HG02571 (cell line): ENCODE results near the gene PAQR7.

Experiments used
- ATAC-seq: cut with Tn5 transposase; IDR thresholded peaks from one replicate; pipeline ENCODE4 v1.9.1; 2021; ENCODE audit warnings: mild to moderate bottlenecking, moderate library complexity; ENCODE audit not compliant: unreplicated experiment

PAQR7 gene, protein sequence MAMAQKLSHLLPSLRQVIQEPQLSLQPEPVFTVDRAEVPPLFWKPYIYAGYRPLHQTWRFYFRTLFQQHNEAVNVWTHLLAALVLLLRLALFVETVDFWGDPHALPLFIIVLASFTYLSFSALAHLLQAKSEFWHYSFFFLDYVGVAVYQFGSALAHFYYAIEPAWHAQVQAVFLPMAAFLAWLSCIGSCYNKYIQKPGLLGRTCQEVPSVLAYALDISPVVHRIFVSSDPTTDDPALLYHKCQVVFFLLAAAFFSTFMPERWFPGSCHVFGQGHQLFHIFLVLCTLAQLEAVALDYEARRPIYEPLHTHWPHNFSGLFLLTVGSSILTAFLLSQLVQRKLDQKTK

GRCh38 chr1:25875154-25875855 lies at the start of gene PAQR7:
TSS of gene PAQR7 (minus strand) at chr1:25875708. CDS start at chr1:25863839, 11,869 bp downstream.
- no peak for ATAC-seq

GRCh38 chr1:25924454-25924853 lies 48.9 kb upstream of the PAQR7 start:
- no peak for ATAC-seq

GRCh38 chr1:25922971-25923552 lies 47.6 kb upstream of the PAQR7 start:
- ATAC-seq: no peak

- ATAC-seq: no peak
These were observed 46.8 kb upstream of the PAQR7 start for GRCh38 chr1:25922056-25922970.

GRCh38 chr1:25918615-25919014 lies 43.1 kb upstream of the PAQR7 start:
- no peak for ATAC-seq

- ATAC-seq: no peak
These were observed 42.5 kb upstream of the PAQR7 start for GRCh38 chr1:25917996-25918395.

- ATAC-seq: no peak
These were observed 41.0 kb upstream of the PAQR7 start for GRCh38 chr1:25916460-25916859.

GRCh38 chr1:25914074-25914995 lies 38.8 kb upstream of the PAQR7 start:
- no peak for ATAC-seq

DNA sequence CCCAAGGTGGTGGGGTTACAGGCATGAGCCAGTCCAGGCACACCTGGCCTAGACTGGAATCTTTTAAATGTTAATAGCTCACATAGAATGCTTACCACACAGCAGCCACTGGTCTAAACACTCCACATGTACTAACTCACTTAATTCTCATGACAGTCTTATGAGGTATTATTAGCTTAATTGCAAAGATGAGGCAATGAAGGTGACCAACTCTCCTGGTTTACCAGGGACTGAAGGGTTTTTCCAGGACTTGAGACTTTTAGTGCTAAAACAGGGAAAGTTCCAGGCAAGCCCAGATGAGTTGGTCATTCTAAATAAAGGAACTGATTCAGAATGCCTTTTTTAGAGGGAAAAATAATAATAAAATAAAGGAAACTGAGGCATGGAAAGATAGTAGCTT lies 37.7 kb upstream of the PAQR7 start:
- no peak for ATAC-seq

- no peak for ATAC-seq
These were observed 36.7 kb upstream of the PAQR7 start for GRCh38 chr1:25912076-25912831.

DNA sequence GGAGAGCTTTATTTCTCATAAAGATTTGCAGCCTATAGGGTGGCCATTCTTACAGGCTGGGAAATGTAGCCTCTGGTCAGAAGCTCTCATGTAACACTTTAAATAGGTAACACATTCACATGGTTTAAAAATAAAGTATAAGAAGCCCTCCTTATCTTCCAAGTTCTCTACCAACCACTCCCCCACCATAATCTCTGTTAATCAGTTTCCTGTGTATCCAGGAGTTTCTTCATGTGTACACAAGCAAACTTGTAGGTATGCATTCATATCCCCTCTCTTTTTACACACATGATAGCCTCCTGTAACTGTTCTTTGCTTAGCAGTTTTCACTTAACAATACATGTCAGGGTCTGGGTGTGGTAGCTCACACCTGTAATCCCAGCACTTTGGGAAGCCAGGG lies 35.7 kb upstream of the PAQR7 start:
- ATAC-seq: no peak

DNA sequence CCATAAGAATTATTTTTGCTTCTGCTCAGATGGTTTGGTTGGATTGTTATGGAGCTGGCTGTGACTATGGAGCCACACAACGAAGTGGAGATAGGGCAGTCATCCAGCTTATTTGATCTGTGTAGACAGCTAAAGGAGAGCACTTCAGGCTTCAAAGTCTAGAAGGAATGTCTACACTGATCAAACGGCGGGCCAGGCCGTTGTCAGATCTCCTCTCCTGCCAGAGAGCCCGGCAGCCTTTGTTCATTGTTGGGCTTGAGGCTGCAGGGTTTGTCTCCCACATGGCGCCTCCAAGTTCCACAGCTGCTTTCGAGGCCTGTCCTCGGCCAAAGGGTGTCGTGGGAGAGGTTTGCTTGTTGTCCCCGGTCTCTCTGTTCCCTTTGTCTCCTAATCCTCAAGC lies 33.5 kb upstream of the PAQR7 start:
- no peak for ATAC-seq

DNA sequence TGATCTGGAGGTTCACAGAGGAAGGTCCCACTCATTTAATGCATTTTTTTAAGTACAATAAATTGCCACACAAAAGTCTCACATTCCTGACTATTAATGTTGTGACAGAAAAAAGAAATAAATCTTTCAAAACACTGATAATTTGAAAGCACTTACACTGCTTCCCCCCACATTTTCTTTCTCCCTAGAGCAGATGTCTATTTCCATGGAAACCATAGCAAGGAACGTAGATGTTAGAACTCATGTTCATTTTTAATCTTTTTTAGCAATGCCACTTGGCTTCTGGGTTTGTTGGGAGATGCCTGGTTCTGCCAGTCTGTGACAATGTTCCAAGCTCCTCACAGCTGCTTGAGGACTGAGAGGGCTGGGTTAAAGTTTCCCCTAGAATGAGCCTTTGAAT lies 32.7 kb upstream of the PAQR7 start:
- no peak for ATAC-seq

GRCh38 chr1:25907601-25908000 lies 32.1 kb upstream of the PAQR7 start:
- ATAC-seq: no peak

DNA sequence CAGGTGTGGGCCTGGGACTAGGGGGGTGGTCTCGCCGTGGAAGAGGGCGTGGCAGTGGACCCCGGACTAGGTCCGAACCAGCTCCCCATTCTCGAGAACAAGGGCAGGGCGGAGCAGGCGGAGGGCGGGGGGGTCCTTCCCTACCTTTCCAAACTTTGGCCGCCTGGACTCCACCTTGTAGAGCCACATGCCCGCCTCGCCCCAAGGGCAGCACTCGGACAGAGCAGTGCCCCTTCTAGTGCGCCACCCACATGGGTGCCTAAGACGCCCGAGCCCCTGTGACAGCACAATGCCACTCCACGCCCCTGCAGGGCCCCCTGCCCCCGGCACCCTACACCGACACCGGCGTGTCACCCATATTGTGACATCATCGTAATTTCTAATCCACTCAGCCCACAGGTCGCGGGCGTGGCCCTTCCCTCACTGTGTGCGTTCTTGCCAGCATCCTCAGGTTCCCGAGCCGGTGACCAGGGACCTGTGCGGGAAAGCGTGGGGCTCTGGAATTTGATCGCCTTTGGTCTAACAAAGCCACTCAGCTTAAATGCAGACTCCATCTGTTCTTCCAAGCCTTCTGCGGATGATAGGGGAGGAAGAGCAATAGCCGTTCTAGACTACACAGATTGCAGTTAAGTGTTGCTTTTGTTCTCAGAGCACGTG lies 31.3 kb upstream of the PAQR7 start:
- no peak for ATAC-seq

- peak; percentile 44 for ATAC-seq
These were observed 30.5 kb upstream of the PAQR7 start, which contains the start of gene STMN1 for GRCh38 chr1:25905680-25906643. TSS of gene STMN1 (minus strand) at chr1:25906419. CDS start at chr1:25904676, 1,743 bp downstream.

DNA sequence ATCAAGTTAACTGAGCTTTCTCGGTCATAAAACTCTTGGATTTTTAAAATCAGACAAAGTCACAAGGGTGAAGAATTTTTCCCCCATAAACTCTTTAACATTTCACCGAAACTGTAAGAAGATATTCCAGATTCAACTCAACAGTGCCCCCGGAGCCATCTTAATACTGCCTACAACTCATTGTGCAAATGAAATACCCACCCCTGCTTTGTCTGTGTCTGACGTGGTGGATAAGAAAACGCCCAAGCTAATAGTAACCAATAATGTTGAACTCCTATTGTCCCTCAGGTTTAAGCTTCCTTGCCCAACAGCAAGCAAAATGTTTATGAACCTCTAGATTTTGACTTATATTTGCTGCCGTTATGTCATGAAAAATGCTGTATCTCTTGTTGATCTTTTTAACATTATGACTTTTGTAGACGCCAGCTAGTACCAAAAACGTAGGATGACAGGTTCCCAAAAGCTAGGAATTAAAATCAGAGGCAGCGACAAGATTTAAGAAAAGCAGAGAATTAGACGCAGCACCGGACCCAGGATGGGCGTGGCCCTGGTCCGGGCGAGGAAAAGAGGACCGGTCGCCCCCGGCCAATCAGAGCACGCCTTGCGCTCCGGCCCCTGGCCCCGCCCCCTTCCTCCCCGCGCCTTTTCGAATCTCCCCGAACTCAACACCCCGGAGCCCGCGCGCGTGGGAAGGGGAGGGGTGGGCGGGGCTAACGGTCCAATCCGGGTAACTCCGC lies 29.6 kb upstream of the PAQR7 start:
- peak; percentile 80 for ATAC-seq
